Measurements from ENCODE around the gene VAV3. TPM values are rescaled to one million over a fixed set of nuclear protein-coding genes. Genes with fewer than 3 reads are reported as not detected.

VAV3 gene
- total and polyA plus RNA-seq, 2 of the 13 experiments (the other 11 are each of a cell fraction or from before 2014, with no cell fraction given) = 15.9 to 29.8 TPM

GRCh38 chr1:107830075-107830474 lies 134.9 kb downstream of the VAV3 start (continued):
- TF ChIP-seq TFDP1 (CRISPR knock-in tag; IDR thresholded peaks at IDR 0.05; ENCODE audit: borderline replicate concordance) (no peak), KDM1A (CRISPR knock-in tag; IDR thresholded peaks at IDR 0.05) (no peak), ZNF367 (CRISPR knock-in tag; IDR thresholded peaks at IDR 0.05; ENCODE audit: borderline replicate concordance) (no peak), TEF (CRISPR knock-in tag; IDR thresholded peaks at IDR 0.05) (no peak), GATAD2A (CRISPR knock-in tag; IDR thresholded peaks at IDR 0.05) (no peak)

GRCh38 chr1:107829036-107829770 lies 135.8 kb downstream of the VAV3 start:
- Histone ChIP-seq H3K4me1 (ENCODE audit: insufficient read depth, low read length) (no peaks in the 10 kb centered on the region), H3K79me2 (ENCODE audit: insufficient read depth, low read length) (no peaks in the 10 kb centered on the region), H3K4me3 (replicated peaks in 1 of 3; ENCODE audit: insufficient read depth in 1 of 3, low read depth in 2 of 3, low read length in 3 of 3) (no peak overlapping the region), H4K20me1 (ENCODE audit: insufficient read depth, low read length) (no peaks in the 10 kb centered on the region), H3K9me3 (ENCODE audit: low read length) (no peaks in the 10 kb centered on the region), H2AFZ (ENCODE audit: low read length) (no peak overlapping the region), H3K36me3 (replicated peaks in 1 of 2; ENCODE audit: control insufficient read depth in 1 of 2, insufficient read depth in 2 of 2, low read length in 2 of 2) (no peaks in the 10 kb centered on the region), H3K9ac (ENCODE audit: insufficient read depth, low read depth, low read length) (no peak overlapping the region), H3K27ac (ENCODE audit: extremely low read length, insufficient read depth, low read length) (no peak overlapping the region), H3K4me2 (ENCODE audit: low read depth, low read length) (no peak overlapping the region), H3K27me3 (ENCODE audit: control insufficient read depth in 1 of 2, insufficient read depth in 2 of 2, low read length in 2 of 2) (no peaks in the 10 kb centered on the region)
- in situ Hi-C loops (cut with HindIII; ENCODE audit: extremely low pct_ligation_motif_present, low pct_unique_long_range_greater_than_20kb) = no loop called here
- BruUV-seq (replicated peaks) = no TSS peak
- CTCF ChIA-PET (ENCODE audit: low intra/inter-chr PET ratio, low total read pairs) = no interaction called here
- DNase-seq (ENCODE audit: low spot score) (no peak), ATAC-seq (no peak), FAIRE-seq (no peak)
- WGBS (ENCODE audit: low lambda C conversion rate) = 3% methylated on average over 1 of the region's 1 CpG
- POLR2A ChIA-PET = no interaction called here
- intact Hi-C loops (cut with micrococcal nuclease; ENCODE audit: unreplicated experiment) = no loop called here
- no peak for TF ChIP-seq GFI1 (CRISPR knock-in tag; IDR thresholded peaks at IDR 0.05; ENCODE audit: borderline replicate concordance)
- no peak for TF ChIP-seq DBP (CRISPR knock-in tag; IDR thresholded peaks at IDR 0.05; ENCODE audit: not compliant biosample characterization)
- TF ChIP-seq BCL6 (CRISPR knock-in tag; IDR thresholded peaks at IDR 0.05) = no peak
- no peak for TF ChIP-seq HDAC2 (CRISPR knock-in tag; IDR thresholded peaks at IDR 0.05)
- TF ChIP-seq RXRA (CRISPR knock-in tag; IDR thresholded peaks at IDR 0.05) = no peak
- no peak for TF ChIP-seq KLF13 (CRISPR knock-in tag; IDR thresholded peaks at IDR 0.05)
- no peak for TF ChIP-seq ZNF619 (CRISPR knock-in tag; IDR thresholded peaks at IDR 0.05)
- TF ChIP-seq FOXK1 (CRISPR knock-in tag; IDR thresholded peaks at IDR 0.05; ENCODE audit: borderline replicate concordance, low read depth) = no peak
- TF ChIP-seq ZNF773 (CRISPR knock-in tag; IDR thresholded peaks at IDR 0.05; ENCODE audit: borderline replicate concordance) = no peak
- TF ChIP-seq ZNF317 (CRISPR knock-in tag; IDR thresholded peaks at IDR 0.05) = no peak
